Amniotic epithelial cell (primary cell): ENCODE results near the gene TMED1.

Experiments used
- DNase-seq: peaks from one replicate; pipeline ENCODE4 v3.0.0-alpha.2; 2010; ENCODE audit warnings: low read depth

TMED1 gene

DNA sequence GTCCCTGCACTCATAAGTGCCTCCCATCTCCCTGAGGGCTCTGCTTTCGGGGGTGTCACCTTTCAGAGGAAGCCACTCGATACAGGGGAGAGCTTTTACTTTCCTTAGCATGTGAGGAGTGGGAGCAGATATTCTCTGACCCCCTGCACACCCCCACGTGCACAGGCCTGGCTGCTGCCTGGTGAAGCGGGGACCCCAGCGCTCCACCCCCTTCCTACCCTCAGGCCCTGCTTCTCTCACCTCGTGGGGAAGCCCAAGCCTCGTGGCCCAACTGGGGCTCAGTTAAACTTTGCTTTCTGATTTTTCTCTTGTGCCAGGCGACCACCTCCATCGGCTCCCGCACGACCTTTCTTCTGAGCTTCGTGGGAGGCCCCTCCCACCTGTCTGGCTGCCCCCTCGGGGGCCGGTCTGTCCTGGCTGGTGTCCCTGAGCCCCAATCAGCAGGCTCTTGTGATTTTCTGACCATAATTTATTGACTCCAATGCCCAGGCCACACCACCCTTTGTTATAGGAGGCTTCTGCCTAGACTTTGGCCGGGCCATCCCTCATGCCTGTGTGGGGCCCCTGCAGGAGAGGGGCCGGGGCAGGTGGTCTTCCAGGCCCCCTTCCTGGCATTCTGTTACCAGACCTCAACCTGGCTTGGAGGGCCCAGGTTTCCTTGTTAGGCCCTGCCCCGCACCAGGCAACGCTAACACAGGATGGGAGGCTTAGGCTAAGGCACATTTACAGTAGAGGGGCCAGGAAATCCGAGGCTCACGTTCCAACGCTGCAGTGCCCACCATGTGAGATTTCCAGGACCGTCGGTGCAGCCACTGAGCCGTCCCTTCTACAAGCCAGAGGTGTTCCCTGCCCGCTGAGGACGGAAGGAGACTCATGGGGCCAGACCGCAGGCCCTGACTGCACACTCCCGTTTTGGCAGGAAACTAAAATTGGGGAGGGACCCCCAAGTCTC lies 3.7 kb downstream of the TMED1 start:
- no peak for DNase-seq

DNA sequence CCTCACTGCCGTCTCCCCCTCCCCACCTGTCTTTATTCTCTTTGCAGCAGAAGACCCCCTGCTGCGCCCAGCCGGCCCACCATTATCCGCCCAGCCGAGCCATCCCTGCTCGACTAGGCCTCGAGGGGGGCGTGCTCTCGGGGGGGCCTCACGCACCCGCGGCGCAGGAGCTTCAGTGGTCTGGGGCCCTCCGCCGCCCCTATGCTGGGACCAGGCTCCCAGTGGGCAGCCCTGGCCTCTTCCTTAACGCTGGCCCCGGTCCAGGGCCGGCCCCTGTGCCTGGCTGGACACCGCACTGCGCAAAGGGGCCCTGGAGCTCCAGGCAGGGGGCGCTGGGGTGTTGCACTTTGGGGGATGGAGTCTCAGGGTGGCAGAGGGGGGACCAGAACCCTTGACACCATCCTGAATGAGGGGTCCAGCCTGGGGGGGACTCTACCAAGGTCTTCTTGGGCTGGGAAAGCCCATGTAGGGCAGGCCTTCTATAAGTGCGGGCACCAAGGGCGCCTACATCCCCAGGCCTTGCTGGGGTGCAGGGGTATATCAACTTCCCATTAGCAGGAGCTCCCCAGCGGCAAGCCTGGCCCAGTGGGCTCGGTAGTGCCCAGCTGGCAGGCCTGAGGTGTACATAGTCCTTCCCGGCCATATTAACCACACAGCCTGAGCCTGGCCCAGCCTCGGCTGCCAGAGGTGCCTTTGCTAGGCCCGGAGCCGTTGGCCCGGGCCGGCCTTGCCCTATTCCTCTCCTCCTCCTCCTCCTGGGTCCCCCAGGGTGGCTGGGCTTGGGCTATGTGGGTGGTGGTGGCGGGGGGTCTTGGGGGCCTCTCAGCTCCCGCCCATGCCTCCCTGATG lies 4.9 kb downstream of the TMED1 start:
- DNase-seq: no peak

DNA sequence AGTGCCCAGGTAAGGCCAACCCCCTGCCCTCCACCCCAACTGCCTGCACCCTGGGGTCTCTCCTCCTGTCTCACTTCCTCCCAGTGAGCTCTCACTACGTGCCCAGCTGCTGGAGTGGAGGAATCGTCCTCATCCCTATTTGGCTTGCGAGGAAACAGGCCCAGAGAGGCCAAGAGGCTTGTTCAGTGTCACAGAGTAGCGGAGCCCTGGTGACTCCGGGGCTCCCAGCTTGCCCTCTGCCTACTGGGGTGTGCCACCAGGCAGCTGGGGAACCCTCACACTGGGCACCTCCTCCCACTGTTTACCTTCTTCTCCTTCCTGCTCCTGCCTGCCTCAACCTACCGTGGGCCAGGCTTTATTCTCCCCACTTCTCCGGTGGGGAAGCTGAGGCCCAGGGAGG lies 5.6 kb downstream of the TMED1 start:
- DNase-seq: no peak

GRCh38 chr19:10829967-10830366 lies 6.0 kb downstream of the TMED1 start:
- no peak for DNase-seq

DNA sequence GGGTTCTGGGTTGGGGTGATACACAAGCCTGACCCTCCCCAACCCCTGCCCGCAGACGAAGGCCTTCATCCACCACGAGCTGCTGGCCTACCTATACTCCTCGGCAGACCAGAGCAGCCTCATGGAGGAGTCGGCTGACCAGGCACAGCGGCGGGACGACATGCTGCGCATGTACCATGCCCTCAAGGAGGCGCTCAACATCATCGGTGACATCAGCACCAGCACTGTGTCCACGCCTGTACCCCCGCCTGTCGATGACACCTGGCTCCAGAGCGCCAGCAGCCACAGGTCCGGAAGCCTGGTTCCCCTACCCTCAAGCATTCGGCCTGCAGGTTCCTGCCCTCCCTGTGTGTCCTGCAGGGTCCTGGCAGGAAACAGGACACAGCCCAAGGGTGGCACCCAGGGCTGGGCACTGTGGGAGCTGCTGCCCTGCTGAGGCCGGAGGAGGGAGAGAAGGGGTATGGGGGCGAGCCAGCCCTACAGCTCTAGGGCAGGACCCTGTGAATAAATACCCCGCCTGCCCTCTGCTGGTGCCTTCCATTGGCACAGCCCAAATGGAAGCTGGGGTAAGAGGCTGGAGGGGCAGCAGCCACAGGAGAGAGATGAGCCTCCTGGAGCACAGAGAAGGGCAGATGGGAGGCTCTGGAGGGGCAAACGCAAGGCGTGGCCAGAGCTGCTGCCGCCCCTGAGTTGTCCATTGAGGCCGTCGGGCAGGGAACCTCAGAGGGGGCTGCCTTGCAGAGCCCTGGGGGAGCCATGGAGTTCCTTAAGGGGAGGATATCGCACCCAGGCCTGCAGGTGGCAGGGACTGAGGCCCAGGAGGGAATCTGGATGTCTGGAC lies 6.8 kb downstream of the TMED1 start:
- no peak for DNase-seq

- no peak for DNase-seq
Observed at GRCh38 chr19:10826846-10827245, 9.2 kb downstream of the TMED1 start.

GRCh38 chr19:10826231-10826630 lies 9.8 kb downstream of the TMED1 start:
- DNase-seq: no peak

GRCh38 chr19:10823690-10824089 lies 12.3 kb downstream of the TMED1 start:
- DNase-seq: no peak

DNA sequence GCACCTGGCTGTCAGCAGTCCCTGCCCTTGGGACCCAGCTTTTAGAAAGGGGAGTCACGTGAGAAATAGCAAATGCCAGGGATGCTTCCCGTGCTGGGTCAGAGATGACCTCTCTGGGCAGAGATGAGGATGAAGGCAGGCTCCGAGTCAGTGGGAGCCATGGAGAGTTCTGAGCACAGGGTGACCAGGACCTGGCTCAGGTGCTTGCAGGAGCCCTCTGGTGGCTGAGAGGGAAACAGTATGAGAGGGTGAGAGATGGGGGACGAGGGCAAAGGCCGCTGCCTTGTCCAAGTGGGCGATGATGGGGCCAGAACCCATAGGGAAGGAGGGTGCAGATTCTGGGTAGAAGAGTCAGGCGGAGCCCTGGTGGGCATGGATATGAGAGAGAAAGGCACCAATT lies 15.8 kb downstream of the TMED1 start:
- DNase-seq: no peak

DNA sequence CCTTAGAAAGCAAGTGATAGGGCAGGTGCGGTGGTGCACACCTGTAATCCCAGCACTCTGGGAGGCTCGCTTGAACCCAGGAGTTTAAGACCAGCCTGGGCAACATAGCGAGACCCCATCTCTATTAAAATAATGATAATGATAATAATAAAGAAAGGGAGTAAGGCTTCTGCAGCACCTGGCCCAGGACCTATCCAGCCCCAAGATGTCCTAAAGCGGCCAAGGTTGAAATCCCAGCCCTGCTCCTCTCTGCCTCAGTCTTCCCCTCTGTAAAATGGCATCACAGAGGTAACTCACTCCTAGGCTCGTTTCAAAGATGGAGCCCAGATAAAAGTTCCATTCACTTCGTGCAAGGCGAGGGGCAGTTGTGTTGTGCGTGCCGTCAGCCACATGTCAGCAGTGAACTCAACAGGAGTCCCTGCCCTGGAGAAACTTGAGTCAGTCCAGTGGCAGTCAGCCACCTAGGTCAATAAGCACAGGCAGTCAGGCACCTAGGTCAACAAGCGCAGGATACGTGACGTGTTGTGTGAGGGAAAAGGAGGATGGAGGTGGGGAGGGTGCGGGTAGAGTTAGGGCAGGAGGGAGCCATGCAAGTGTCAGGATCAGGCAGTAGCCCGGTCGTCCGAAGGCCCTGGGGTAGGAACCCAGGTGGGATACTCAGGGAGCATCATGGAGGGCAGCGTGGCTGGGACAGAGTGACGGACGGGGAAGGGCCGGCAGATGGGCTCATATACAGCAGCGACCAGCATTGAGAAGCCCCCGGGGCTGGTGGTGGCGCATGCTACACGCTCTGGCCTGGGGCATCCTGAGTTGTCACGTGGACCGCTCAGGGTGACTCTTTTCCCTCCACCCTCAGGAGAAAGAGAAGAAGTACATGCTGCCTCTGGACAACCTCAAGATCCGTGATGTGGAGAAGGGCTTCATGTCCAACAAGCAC lies 16.6 kb downstream of the TMED1 start:
- DNase-seq: no peak

DNA sequence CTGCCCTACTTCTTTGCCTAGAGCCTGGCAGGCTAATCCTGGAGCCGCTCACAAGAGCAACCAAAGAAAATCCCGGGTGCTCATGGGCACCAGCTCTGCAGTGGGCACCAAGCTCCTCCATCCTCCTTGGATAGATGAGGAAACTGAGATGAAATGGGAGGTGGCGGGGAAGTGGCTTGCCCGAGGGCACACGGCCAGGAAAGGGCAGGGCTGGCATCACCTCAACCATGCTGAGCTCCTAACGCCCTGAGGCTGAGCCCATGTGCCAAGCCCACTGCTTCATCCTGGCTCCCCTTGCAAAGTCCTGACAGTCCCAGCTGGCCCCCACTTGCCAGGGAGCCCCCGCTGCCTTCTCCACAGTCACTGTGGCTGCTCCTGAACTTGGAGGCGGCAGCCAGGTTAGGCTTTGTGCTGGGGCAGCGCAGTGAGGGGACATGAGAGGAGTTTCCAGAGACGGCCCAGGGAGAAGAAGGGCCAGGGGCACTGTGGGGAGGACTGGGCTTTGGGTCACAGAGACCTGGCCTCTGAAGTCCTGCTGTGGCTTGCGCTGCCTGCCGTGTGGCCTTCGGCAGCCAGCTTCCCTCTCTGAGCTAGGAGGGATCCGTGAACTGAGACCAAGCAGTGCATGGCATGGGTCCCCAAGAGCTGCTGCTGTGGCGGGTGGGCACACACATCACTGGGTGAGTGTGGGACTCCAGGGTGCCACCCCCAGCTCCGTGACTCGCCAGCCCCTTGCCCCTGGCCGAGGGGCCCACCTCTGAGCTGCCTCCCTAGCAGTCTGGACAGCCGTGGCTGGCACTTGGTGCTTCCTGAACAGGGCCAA lies 17.5 kb downstream of the TMED1 start:
- DNase-seq: no peak

DNA sequence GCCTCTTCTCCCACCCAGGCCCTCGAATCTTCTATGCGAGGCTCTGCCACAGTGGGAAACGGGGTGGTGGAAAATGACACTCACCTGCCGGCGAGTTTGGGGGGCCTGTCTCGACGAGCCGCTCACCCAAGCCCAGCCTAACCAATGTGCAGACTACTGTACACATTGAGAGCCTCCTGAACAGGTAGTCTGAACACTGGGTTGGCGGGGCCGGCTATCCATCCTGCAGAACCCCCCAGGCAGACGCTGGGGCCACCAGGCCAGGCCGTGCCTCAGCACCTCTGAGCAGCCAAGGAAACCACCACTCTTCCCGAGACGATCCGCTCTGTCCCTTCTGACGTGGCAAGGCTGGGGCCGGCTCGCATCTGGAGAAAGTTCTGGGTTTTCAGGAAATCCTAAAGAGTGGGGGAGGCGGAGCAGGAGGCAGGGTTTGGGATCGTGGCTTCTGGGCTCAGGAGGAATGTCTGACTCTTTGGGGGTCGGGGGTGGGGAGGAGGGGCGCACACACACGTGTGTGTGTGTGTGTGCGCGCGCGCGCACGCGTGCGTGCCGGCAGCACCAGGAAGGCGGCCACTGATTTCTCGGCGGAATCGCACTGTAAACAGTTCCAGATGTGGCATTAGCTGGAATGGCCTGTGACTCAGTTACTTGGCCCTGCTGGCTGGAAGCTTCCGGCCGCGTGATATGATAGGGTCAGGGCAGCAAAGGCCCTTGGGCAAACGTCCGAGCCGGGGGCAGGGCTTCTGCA lies 18.5 kb downstream of the TMED1 start:
- DNase-seq: peak; percentile 43

- DNase-seq: no peak
Observed at GRCh38 chr19:10816691-10817090, 19.3 kb downstream of the TMED1 start.

DNA sequence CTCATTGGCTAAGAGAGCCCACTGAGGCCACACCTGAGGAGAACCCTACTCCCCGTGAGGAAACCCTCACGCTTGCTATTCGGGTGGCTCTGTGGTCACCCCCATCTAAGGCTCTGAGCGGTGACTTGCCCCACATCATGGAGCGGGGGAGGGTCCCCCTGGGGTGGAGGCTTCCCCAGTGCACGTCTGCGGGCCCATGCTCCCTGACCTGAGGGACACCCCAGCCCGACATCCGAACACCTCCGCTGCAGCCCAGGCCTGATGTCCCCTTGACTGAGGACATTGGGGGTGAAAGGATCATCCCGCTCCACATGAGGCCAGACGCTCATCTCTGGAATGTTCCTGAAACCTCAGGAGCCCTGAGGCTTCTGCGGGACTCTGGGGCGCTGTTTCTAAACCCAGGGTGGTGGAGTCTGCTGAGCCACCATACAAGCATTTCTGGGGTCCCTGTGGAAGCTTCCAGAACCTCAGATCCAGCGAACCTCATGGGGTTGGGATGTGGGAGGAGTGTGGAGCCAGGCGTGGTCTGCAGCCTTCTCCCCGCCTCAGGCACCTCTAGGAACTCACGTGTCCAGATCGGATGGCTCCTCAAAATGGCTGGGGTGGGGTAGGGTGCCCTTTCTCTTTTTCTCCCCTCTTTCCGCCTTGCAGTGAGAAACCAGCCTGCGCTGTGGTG lies 19.9 kb downstream of the TMED1 start:
- DNase-seq: peak; percentile 15

DNA sequence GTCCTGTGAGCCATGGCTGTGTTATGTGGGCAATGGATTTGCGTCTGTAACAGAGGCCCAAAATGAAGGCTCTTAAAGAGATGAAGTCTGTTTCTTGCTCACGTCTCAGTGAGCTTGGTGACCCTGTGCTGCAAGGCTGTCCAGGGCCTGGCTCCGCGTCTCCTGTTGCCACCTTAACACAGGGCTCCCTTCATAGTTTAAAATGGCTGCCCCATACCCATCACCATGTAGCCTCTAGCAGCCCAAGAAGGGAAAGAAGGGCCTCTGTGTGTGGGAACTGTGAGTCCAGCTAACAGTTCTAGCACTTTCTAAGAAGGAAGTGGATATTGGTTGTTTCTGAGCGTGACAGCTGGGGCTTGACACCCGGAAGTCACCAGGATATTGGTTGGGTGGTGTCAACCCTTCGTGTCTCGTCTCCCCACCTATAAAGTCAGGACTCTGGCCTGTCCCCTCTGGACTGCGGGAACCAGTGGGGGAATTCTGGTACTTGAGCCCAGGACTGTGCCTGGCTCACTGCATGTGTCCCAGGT lies 20.9 kb downstream of the TMED1 start:
- DNase-seq: no peak

- peak; percentile 94 for DNase-seq
Observed at GRCh38 chr19:10812902-10813404, 23.1 kb downstream of the TMED1 start.

DNA sequence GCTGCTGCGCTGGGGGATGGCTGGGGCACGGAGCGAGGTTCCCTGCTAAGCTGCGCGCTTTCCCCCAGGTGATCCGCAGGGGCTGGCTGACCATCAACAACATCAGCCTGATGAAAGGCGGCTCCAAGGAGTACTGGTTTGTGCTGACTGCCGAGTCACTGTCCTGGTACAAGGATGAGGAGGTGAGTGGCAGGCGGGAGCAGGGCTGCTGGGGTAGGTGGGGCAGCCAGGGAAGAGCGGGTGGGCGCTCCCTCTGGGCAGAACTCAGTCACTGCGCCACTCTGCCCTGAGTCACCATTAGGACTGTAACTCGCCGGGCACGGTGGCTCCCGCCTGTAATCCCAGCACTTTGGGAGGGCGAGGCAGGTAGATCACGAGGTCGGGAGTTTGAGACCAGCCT lies 23.8 kb downstream of the TMED1 start:
- no peak for DNase-seq

GRCh38 chr19:10811391-10812111 lies 24.5 kb downstream of the TMED1 start:
- DNase-seq: no peak
